ENCODE measurements around the gene CEP57L1. TPM values are rescaled to one million over a fixed set of nuclear protein-coding genes. Genes with fewer than 3 reads are reported as not detected.
"Not testable (repeated sequence)": the region's sequence is repeated elsewhere in the genome, so short reads cannot be mapped to it uniquely, and the experiment has no call there.

CEP57L1 gene
- total RNA-seq, 4 donors from 2014 or later, result 8.6 to 25.6 (median 23.5) TPM

DNA sequence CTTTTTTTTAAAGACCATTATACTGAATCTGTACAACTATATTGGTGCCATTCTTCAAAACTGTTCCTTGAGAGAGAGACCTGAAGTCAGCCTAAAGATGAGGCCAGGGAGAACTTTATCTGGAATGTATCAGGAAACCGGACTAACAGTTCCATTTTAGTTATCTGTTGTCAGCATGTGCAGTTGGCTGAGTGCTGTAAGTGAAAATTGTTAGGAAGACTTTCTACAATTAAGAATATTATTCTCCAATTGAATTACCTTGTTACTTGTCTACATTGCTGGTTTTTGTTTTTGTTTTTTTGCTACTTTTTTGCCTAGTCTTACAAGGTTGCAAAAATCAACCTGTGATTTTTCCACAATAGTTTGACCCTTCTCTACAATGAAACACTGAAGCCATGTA lies 7.5 kb downstream of the CEP57L1 start:
- H3K4me1 ChIP-seq, result no peaks in the 10 kb centered on the region
- no peak for DNase-seq
- no peaks in the 10 kb centered on the region for H3K36me3 ChIP-seq
- H3K27ac ChIP-seq, result no peak overlapping the region
- H3K4me3 ChIP-seq, result no peak overlapping the region
- H3K27me3 ChIP-seq, result no peaks in the 10 kb centered on the region
- no peaks in the 10 kb centered on the region for H3K9me3 ChIP-seq
- TF ChIP-seq, protein P1, sequence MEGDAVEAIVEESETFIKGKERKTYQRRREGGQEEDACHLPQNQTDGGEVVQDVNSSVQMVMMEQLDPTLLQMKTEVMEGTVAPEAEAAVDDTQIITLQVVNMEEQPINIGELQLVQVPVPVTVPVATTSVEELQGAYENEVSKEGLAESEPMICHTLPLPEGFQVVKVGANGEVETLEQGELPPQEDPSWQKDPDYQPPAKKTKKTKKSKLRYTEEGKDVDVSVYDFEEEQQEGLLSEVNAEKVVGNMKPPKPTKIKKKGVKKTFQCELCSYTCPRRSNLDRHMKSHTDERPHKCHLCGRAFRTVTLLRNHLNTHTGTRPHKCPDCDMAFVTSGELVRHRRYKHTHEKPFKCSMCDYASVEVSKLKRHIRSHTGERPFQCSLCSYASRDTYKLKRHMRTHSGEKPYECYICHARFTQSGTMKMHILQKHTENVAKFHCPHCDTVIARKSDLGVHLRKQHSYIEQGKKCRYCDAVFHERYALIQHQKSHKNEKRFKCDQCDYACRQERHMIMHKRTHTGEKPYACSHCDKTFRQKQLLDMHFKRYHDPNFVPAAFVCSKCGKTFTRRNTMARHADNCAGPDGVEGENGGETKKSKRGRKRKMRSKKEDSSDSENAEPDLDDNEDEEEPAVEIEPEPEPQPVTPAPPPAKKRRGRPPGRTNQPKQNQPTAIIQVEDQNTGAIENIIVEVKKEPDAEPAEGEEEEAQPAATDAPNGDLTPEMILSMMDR (IDR thresholded peaks at IDR 0.05), result no peak

- TF ChIP-seq, protein P1 (IDR thresholded peaks at IDR 0.05), result no peak
- TF ChIP-seq POLR2A (IDR thresholded peaks at IDR 0.05), result no peak
- H3K27ac ChIP-seq, result no peak overlapping the region
- no peaks in the 10 kb centered on the region for H3K27me3 ChIP-seq
- H3K9me3 ChIP-seq, result no peaks in the 10 kb centered on the region
- no peaks in the 10 kb centered on the region for H3K4me1 ChIP-seq
- no peak for DNase-seq
- H3K4me3 ChIP-seq, result no peak overlapping the region
- no peaks in the 10 kb centered on the region for H3K36me3 ChIP-seq
Observed at GRCh38 chr6:109103942-109104341, 8.6 kb downstream of the CEP57L1 start.

DNA sequence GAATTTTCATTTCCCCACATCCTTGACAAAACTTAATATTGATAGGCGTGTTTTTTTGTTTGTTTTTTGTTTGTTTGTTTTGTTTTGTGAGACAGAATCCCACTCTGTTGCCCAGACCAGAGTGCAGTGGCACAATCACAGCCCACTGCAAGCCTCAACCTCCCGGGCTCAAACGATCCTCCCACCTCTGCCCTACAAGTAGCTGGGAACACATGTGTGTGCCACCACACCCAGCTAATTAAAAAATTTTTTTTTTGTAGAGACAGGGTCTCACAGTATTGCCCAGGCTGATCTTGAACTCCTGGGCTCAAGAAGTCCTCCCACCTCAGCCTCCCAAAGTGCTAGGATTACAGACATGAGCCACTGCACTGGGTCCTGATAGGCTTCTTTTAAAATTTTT lies 9.2 kb downstream of the CEP57L1 start:
- no peaks in the 10 kb centered on the region for H3K36me3 ChIP-seq
- DNase-seq, result no peak
- no peaks in the 10 kb centered on the region for H3K27me3 ChIP-seq
- no peak overlapping the region for H3K4me3 ChIP-seq
- no peak overlapping the region for H3K27ac ChIP-seq
- H3K4me1 ChIP-seq, result no peaks in the 10 kb centered on the region
- no peaks in the 10 kb centered on the region for H3K9me3 ChIP-seq
- TF ChIP-seq, protein P1 (IDR thresholded peaks at IDR 0.05), result no peak
- TF ChIP-seq POLR2A (IDR thresholded peaks at IDR 0.05), result no peak

DNA sequence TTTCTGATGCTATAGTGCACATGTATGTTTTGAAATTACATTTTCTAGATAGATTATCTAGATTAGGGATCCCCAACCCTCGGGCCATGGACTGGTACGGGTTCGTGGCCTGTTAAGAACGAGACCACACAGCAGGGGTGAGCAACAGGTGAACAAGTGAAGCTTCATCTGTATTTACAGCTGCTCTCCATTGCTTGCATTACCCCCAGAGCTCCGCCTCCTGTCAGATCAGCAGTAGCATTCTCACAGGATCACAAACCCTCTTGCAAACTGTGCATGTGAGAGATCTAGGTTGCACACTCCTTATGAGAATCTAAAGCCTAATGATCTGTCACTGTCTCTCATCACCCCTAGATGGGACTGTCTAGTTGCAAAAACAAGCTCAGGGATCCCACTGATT lies 10.4 kb downstream of the CEP57L1 start:
- Histone ChIP-seq H3K4me3 (no peak overlapping the region), H3K9me3 (no peaks in the 10 kb centered on the region), H3K4me1 (no peaks in the 10 kb centered on the region), H3K27ac (no peak overlapping the region), H3K36me3 (no peaks in the 10 kb centered on the region), H3K27me3 (no peaks in the 10 kb centered on the region)
- TF ChIP-seq, protein P1 (IDR thresholded peaks at IDR 0.05), result no peak
- no peak for TF ChIP-seq POLR2A (IDR thresholded peaks at IDR 0.05)
- no peak for DNase-seq

DNA sequence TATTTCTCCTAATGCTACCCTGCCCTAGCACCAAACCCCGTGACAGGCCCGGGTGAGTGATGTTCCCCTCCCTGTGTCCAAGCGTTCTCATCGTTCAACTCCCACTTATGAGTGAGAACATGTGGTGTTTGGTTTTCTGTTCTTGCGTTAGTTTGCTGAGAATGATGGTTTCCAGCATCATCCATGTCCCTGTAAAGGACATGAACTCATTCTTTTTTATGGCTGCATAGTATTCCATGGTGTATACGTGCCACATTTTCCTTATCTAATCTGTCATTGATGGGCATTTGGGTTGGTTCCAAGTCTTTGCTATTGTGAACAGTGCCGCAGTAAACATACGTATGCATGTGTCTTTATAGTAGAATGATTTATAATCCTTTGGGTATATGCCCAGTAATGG lies 14.4 kb downstream of the CEP57L1 start:
- H3K27ac ChIP-seq, H3K4me3 ChIP-seq, H3K27me3 ChIP-seq, H3K4me1 ChIP-seq, DNase-seq, H3K9me3 ChIP-seq, H3K36me3 ChIP-seq: not testable (repeated sequence)

DNA sequence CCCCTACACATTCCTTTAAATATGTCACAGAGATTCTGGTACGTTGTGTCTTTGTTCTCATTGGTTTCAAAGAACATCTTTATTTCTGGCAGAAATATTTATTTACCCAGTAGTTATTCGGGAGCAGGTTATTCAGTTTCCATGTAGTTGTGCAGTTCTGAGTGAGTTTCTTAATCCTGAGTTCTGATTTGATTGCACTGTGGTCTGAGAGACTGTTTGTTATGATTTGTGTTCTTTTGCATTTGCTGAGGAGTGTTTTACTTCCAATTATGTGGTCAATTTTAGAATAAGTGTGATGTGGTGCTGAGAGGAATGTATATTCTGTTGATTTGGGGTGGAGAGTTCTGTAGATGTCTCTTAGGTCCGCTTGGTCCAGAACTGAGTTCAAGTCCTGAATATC lies 17.4 kb downstream of the CEP57L1 start:
- not testable (repeated sequence) for H3K9me3 ChIP-seq, H3K27ac ChIP-seq, H3K4me1 ChIP-seq, H3K4me3 ChIP-seq, DNase-seq, H3K36me3 ChIP-seq, H3K27me3 ChIP-seq

- H3K4me1 ChIP-seq, result peaks cover 0 to 22% (median 5%) of the 10 kb centered on the region in 4 donors
- H3K27me3 ChIP-seq, result no peaks in the 10 kb centered on the region
- H3K27ac ChIP-seq, result peak overlapping the region in 1 of 4 donors; percentile 3
- H3K4me3 ChIP-seq, result no peak overlapping the region
- peak in 1 of 3 donors; percentile 27 for DNase-seq
- TF ChIP-seq POLR2A (IDR thresholded peaks at IDR 0.05), result no peak
- TF ChIP-seq, protein P1 (IDR thresholded peaks at IDR 0.05), result no peak
- H3K9me3 ChIP-seq, result no peaks in the 10 kb centered on the region
- no peaks in the 10 kb centered on the region for H3K36me3 ChIP-seq
Observed at GRCh38 chr6:109117346-109118035, 22.2 kb downstream of the CEP57L1 start.

All from Peyer's patch (tissue), 4 donors.